ENCODE measurements around the gene GLRA3.
"Not testable (repeated sequence)": the region's sequence is repeated elsewhere in the genome, so short reads cannot be mapped to it uniquely, and the experiment has no call there.

DNA sequence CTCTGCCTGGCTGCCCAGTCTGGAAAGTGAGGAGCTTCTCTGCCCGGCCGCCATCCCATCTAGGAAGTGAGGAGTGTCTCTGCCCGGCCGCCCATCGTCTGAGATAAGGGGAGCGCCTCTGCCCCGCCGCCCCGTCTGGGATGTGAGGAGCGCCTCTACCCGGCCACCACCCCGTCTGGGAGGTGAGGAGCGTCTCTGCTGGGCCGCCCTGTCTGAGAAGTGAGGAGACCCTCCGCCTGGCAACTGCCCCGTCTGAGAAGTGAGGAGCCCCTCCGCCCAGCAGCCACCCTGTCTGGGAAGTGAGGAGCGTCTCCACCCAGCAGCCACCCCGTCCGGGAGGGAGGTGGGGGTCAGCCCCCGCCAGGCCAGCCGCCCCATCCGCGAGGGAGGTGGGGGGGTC lies 137.2 kb downstream of the GLRA3 start:
- not testable (repeated sequence) for TF ChIP-seq YY1 (IDR thresholded peaks at IDR 0.05; ENCODE audit: insufficient read depth, insufficient read length); ZNF274 (IDR thresholded peaks at IDR 0.05; ENCODE audit: low read depth, low read length)

Data from NT2/D1 (cell line).